SK-N-MC (cell line): Measurements from ENCODE around the gene ESYT1.

Experiments used
- EZH2 ChIP-seq: fragments of 200-600 bp; sonication (generic); IDR thresholded peaks from one replicate; pipeline ENCODE4 v1.6.1; 2017; ENCODE audit warnings: antibody characterized with exemption
- POLR2AphosphoS5 ChIP-seq: IDR thresholded peaks from 2 replicates; pipeline ENCODE4 v1.6.1; 2012; ENCODE audit warnings: mild to moderate bottlenecking, low read depth, low read length, borderline replicate concordance

DNA sequence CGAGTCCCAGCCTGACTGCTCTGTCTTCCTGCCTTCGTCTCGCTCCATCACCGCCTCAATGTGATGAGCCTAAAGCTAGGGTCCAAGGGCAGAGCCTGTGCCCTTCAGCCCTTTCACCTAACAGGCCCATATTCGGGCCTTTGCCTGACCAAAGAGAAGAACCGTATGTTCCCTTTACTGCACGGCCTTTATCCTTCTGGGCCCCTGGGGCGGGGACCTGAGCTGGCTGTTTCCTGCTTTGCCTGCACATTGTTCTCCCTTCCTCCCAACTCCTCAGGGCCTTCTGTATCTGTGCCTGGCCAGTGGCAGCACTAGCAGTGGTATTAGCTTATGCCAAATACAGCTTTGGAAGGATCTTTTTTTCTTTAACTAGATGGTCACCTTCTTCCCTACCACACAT, 15.8 kb downstream of the ESYT1 start:
- TF ChIP-seq POLR2AphosphoS5 (no peak), EZH2 (no peak)
